Measurements from ENCODE around the gene SLC39A9. TPM values are rescaled to one million over a fixed set of nuclear protein-coding genes. Genes with fewer than 3 reads are reported as not detected.

The SLC39A9 gene
- total and polyA plus RNA-seq, 2 experiments from 2014 or later: 17.7 to 48.1 TPM

DNA sequence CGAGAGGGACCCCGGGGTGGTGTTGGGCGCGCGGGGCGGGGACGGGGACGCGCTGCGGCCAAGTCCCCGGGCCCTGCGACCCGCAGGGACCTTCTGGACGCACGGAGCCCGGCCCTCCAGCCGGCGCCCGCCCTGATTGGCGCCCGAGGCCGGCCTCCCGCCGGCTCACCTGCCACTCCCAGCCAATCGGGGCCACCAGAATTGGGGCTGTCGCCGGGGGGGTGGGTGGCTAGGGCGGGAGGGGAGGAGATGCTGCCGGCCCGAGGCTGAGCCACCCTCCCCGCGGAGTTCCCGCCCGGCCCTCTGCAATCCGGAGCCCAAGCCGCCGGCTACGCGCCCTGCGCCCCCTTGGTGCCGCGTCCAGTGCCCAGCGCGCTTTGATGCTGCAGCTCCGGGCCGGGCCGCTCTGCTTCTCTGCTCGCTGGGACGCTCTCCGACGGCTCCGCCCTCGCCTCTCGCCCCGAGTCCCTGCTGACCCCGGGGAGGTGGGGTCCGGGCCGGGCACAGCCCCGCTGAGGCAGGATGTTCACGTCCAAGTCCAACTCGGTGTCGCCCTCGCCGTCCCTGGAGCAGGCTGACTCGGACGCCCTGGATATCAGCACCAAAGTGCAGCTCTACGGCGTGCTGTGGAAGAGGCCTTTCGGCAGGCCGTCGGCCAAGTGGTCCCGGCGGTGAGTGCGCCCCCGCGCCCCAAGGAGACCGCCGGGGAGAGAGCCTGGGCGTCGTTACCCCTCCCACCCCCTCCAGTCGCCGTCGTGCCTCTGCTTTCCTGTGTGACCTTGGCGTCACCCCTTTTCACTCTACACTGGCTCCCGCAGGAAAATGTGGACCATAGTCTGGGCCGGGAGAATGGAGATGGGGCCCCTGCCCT is 86.2 kb downstream of the SLC39A9 start, which contains the start of gene PLEKHD1 (continued):
- TF ChIP-seq, protein P1, sequence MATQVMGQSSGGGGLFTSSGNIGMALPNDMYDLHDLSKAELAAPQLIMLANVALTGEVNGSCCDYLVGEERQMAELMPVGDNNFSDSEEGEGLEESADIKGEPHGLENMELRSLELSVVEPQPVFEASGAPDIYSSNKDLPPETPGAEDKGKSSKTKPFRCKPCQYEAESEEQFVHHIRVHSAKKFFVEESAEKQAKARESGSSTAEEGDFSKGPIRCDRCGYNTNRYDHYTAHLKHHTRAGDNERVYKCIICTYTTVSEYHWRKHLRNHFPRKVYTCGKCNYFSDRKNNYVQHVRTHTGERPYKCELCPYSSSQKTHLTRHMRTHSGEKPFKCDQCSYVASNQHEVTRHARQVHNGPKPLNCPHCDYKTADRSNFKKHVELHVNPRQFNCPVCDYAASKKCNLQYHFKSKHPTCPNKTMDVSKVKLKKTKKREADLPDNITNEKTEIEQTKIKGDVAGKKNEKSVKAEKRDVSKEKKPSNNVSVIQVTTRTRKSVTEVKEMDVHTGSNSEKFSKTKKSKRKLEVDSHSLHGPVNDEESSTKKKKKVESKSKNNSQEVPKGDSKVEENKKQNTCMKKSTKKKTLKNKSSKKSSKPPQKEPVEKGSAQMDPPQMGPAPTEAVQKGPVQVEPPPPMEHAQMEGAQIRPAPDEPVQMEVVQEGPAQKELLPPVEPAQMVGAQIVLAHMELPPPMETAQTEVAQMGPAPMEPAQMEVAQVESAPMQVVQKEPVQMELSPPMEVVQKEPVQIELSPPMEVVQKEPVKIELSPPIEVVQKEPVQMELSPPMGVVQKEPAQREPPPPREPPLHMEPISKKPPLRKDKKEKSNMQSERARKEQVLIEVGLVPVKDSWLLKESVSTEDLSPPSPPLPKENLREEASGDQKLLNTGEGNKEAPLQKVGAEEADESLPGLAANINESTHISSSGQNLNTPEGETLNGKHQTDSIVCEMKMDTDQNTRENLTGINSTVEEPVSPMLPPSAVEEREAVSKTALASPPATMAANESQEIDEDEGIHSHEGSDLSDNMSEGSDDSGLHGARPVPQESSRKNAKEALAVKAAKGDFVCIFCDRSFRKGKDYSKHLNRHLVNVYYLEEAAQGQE (IDR thresholded peaks at IDR 0.05; ENCODE audit: unreplicated experiment): no peak

DNA sequence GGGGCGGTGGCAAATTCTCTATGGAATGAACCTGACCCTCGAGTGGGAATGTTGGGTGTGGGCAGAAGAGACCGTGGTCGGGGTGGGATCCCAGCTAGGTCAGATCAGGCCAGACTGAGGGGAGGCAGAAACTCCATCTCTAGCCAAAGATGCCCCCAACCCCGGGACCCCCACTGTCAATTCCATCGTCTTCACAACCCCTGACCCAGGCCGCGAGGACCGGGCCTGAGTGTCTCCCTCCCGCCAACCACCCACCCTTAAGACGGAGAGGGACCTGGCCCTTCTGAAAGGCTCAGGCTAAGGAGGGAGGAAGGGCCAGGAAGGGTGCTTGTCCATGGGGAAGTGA is 86.8 kb downstream of the SLC39A9 start:
- ATAC-seq (no peak), DNase-seq (ENCODE audit: low spot score) (no peak)
- Histone ChIP-seq H3K9me2 (ENCODE audit: insufficient read depth) (no peaks in the 10 kb centered on the region), H3K27ac (ENCODE audit: low read depth) (no peak overlapping the region), H3K36me3 (ENCODE audit: insufficient read depth) (no peaks in the 10 kb centered on the region), H3K79me2 (replicated peaks; ENCODE audit: insufficient read depth) (no peaks in the 10 kb centered on the region), H3K4me1 (ENCODE audit: insufficient read depth) (no peaks in the 10 kb centered on the region), H4K20me1 (replicated peaks; ENCODE audit: insufficient read depth) (no peaks in the 10 kb centered on the region), H2AFZ (peak overlapping the region; percentile 99), H3K27me3 (ENCODE audit: insufficient read depth) (peaks cover 68% of the 10 kb centered on the region), H3F3A (replicated peaks; ENCODE audit: low read depth) (no peaks in the 10 kb centered on the region), H3K4me2 (peak overlapping the region; percentile 97), H3K4me3 (peak overlapping the region; percentile 83)
- Mint-ChIP-seq H3K36me3 (ENCODE audit: low read depth) (no peaks in the 10 kb centered on the region), H3K4me3 (peak overlapping the region; percentile 63), H3K27ac (no peak overlapping the region), H3K9me3 (no peaks in the 10 kb centered on the region), H3K4me1 (peaks cover 10% of the 10 kb centered on the region), H3K27me3 (ENCODE audit: insufficient read depth, low read depth, poor library complexity) (peaks cover 51% of the 10 kb centered on the region)
- TF ChIP-seq, protein P2, sequence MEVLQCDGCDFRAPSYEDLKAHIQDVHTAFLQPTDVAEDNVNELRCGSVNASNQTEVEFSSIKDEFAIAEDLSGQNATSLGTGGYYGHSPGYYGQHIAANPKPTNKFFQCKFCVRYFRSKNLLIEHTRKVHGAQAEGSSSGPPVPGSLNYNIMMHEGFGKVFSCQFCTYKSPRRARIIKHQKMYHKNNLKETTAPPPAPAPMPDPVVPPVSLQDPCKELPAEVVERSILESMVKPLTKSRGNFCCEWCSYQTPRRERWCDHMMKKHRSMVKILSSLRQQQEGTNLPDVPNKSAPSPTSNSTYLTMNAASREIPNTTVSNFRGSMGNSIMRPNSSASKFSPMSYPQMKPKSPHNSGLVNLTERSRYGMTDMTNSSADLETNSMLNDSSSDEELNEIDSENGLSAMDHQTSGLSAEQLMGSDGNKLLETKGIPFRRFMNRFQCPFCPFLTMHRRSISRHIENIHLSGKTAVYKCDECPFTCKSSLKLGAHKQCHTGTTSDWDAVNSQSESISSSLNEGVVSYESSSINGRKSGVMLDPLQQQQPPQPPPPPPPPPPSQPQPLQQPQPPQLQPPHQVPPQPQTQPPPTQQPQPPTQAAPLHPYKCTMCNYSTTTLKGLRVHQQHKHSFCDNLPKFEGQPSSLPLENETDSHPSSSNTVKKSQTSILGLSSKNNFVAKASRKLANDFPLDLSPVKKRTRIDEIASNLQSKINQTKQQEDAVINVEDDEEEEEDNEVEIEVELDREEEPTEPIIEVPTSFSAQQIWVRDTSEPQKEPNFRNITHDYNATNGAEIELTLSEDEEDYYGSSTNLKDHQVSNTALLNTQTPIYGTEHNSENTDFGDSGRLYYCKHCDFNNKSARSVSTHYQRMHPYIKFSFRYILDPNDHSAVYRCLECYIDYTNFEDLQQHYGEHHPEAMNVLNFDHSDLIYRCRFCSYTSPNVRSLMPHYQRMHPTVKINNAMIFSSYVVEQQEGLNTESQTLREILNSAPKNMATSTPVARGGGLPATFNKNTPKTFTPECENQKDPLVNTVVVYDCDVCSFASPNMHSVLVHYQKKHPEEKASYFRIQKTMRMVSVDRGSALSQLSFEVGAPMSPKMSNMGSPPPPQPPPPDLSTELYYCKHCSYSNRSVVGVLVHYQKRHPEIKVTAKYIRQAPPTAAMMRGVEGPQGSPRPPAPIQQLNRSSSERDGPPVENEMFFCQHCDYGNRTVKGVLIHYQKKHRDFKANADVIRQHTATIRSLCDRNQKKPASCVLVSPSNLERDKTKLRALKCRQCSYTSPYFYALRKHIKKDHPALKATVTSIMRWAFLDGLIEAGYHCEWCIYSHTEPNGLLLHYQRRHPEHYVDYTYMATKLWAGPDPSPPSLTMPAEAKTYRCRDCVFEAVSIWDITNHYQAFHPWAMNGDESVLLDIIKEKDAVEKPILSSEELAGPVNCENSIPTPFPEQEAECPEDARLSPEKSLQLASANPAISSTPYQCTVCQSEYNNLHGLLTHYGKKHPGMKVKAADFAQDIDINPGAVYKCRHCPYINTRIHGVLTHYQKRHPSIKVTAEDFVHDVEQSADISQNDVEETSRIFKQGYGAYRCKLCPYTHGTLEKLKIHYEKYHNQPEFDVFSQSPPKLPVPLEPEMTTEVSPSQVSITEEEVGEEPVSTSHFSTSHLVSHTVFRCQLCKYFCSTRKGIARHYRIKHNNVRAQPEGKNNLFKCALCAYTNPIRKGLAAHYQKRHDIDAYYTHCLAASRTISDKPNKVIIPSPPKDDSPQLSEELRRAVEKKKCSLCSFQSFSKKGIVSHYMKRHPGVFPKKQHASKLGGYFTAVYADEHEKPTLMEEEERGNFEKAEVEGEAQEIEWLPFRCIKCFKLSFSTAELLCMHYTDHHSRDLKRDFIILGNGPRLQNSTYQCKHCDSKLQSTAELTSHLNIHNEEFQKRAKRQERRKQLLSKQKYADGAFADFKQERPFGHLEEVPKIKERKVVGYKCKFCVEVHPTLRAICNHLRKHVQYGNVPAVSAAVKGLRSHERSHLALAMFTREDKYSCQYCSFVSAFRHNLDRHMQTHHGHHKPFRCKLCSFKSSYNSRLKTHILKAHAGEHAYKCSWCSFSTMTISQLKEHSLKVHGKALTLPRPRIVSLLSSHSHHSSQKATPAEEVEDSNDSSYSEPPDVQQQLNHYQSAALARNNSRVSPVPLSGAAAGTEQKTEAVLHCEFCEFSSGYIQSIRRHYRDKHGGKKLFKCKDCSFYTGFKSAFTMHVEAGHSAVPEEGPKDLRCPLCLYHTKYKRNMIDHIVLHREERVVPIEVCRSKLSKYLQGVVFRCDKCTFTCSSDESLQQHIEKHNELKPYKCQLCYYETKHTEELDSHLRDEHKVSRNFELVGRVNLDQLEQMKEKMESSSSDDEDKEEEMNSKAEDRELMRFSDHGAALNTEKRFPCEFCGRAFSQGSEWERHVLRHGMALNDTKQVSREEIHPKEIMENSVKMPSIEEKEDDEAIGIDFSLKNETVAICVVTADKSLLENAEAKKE (CRISPR knock-in tag; IDR thresholded peaks at IDR 0.05): no peak

All from GM23338 (cell line).